HG02763 (cell line): ENCODE results near the gene DENND6B.
"Not testable (repeated sequence)": the region's sequence is repeated elsewhere in the genome, so short reads cannot be mapped to it uniquely, and the experiment has no call there.

Experiments used
- ATAC-seq: cut with Tn5 transposase; IDR thresholded peaks from one replicate; pipeline ENCODE4 v1.9.1; 2021; ENCODE audit warnings: mild to moderate bottlenecking, moderate library complexity; ENCODE audit not compliant: unreplicated experiment

DENND6B gene

DNA sequence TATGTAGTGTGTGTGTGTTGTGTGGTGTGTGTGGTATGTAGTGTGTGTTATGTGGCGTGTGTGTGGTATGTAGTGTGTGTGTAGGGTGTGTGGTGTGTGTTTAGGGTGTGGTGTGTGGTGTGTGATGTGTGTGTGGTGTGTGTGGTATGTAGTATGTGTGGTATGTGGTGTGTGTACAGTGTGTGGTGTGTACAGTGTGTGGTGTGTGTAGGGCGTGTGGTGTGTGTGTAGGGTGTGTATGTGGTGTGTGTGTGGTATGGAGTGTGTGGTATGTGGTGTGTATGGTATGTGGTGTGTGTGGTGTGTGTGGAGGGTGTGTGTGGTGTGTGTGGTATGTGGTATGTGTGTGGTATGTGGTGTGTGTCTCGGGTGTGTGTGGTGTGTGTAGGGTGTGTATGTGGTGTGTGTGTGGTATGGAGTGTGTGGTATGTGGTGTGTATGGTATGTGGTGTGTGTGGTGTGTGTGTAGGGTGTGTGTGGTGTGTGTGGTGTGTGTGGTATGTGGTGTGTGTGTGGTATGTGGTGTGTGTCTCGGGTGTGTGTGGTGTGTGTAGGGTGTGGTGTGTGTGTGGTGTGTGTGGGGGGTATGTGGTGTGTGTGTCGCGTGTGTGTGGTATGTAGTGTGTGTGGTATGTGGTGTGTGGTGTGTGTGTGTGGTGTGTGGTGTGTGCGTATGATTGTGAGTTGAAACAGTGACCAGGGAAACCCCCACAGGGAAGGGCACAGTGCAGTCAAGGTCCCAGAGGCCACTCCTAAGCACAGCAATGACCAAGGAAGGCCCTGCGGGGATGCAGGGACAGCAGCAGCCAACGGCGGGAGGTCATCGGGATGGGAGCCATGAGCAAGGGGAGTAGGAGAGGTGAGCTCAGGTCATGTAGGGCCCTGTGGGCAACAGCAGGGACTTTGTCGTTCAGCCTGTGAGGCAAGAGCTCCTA, 13.4 kb upstream of the DENND6B start:
- ATAC-seq: no peak

DNA sequence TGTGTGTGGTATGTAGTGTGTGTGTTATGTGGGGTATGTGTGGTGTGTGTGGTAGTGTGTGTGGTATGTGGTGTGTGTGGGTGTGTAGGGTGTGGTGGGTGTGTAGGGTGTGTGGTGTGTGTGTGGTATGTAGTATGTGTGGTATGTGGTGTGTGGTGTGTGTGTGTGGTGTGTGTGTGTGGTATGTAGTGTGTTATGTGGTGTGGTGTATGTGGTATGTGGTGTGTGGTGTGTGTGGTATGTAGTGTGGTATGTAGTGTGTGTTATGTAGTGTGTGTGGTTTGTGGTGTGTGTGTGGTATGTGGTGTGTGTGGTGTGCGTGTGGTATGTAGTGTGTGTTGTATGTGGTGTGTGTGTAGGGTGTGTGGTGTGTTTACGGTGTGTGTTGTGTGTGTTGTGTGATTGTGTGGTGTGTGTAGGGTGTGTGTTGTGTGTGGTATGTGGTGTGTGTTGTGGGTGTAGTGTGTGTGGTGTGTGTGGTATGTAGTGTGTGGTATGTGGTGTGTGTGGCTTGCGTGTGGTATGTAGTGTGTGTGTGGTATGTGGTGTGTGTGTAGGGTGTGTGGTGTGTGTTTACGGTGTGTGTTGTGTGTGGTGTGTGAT, 12.1 kb upstream of the DENND6B start:
- ATAC-seq: no peak

DNA sequence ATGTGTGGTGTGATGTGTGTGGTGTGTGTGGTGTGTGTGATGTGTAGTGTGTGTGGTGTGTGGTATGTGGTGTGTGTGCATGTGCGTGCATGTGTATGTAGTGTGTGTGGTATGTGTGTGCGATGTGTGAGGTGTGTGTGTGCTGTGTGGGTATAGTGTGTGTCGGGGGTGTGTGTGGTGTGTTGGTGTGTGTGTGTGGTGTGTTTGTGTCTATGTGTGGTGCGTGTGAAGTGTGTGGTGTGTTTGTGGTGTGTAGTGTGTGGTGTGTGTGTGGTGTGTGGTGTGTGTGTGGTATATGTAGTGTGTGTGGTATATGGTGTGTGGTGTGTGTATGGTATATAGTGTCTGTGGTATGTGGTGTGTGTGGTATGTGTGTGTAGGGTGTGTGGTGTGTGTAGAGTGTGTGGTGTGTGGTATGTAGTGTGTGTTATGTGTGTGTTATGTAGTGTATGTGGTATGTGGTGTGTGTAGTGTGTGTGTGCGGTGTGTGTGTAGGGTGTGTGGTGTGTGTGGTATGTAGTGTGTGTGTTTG, 11.3 kb upstream of the DENND6B start:
- no peak for ATAC-seq

DNA sequence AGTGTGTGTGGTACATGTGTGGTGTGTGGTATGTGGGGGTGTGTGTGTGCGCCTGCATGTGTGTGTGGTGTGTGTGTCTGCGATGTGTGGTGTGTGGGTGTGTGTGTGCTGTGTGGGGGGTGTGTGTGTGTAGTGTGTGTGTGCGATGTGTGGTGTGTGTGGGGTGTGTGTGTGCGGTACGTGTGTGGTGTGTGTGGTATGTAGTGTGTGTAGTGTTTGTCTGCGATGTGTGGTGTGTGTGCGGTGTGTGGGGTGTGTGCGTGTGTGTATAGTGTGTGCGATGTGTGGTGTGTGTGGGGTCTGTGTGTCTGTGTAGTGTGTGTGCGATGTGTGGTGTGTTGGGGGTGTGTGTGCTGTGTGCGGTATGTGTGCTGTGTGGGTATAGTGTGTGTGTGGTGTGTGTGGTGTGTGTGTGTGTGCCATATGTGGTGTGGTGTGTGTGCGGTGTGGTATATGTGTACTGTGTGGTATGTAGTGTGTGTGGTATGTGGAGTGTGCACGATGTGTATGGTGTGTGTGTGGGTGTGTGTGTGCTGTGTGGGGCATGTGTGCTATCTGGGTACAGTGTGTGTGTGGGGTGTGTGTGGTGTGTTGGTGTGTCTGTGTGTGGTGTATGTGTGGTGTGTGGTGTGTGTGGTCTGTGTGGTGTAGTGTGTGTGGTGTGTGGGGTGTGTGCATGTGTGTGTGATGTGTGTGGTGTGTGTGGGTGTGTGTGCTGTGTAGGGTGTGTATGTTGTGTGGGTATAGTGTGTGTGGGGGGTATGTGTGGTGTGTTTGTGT, 10.6 kb upstream of the DENND6B start:
- no peak for ATAC-seq

DNA sequence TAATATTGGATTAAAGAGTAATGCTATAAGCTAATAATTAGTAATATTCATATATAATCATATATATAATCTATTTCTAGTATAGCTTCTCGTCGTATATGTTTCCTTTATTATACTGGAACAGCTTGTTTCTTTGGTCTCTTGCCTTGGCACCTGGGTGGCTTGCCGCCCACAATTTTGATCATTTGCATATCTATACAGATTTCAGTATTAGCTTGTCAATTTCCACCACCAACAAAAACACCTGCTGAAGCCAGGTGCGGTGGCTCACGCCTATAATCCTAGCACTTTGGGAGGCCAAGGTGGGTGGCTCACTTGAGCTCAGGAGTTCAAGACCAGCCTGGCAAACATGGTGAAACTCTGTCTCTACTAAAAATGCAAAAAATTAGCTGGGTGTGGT, 7.6 kb upstream of the DENND6B start:
- ATAC-seq: not testable (repeated sequence)

DNA sequence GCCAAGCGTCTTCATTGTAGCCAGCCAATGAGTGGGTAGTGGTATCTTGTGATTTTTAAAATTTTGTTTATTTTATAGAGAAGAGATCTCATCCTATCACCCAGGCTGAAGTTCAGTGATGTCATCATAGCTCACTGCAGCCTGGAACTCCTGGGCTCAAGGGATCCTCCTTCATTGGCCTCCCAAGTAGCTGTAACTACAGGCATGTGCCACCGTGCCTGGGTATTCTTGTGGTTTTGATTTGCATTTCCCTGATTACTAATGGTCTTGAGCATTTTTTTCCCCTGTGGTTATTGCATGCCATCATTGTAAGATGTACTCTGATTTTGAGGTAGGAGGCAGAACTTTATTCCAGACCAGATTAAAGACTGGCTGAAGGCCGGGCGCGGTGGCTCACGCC, 2.4 kb upstream of the DENND6B start:
- ATAC-seq: no peak

DNA sequence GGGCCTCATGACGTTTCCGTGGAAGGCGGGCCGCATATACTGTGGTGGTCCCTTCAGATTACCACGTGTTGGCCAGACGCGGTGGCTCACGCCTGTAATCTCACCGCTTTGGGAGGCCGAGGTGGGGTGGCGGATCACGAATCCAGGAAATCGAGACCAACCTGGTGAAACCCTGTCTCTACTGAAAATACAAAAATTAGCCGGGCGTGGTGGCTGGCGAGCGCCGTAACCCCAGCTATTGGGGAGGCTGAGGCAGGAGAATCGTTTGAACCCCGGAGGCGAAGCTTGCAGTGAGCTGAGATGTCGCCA, 853 bp upstream of the DENND6B start:
- no peak for ATAC-seq

DNA sequence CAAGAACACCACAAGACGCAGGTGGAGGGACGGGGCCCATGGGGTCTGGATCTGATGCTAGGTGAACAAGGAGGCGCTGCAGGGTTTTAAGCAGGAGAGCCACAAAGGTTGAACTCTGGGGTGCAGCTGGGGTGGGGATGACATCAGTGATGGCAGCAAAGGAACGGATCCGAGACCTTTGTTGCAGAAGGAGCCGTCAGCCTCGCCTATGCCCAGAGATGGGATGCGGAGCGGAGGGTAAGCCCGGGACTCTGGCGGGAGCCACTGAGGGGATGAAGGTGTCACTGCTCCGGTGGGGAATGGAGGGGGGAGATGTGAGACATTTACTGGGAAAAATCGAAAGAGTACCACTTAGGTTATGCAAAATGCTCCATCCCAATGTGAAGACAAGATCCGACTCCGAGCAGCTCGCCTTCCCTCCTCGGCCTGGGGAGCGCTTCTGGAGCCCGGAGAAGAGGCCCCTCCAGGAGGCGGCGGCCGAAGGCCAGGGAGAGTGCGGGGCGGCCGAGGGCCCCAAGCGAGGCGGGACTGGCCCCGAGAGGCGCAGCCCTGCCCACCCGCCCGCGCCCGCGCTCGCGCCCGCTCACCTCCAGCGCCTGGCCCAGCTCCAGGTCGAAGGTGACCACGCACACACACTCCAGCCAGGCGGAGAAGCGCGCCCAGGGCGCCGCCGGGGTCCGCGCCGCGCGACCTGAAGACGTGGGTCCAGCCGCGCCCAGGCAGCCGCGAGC, 422 bp downstream of the DENND6B start:
- ATAC-seq: no peak

DNA sequence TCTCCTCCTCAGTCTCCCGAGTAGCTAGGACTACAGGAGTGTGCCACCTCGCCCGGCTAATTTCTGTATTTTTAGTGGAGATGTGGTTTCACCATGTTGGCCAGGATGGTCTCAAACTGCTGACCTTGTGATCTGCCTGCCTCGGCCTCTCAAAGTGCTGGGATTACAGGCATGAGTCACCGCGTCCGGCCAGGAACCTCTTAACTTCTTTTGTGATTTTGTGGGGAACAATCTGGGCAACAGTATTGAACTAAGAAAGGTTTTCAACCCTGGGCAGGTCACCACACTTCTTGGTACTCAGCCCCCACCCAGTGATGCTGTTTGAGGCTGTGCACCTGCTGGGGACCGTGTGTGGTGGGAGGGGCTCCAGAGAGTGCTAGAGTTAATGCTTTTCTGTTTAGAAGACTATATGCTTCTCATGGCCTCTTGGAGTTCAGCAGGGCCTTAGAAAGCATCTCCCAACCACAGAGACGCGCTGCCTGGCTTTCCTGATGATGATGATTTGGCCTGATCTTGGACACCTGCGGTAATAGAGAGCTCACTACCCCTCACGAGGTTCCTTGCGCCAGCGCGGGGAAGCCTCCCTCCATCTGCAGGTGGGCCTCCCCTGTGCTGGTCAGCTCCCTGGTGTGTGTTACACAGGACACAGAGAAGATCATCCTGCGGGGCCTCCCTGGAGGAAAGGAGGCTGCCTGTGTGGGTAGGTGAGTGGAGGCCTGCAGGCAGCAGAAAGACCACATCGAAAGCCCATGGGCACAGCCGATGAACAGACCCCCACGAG, 1.2 kb downstream of the DENND6B start:
- no peak for ATAC-seq

DNA sequence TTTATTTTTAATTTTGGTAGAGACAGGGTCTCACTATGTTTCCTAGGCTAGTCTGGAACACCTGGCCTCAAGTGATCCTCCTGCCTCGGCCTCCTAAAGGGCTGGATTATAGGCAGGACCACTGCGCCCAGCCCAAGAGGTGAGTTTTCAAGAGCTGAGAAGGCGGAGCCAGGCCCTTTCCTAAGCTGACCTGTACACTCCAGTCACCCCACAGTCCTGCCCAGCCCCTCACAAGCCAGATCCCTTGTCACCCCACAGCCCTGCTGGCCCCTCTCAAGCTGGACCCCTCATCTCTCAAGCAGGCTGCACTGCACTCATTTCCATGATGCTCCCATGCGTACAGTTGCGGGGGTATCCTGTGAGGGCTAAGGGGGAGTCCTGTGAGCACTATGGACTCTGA, 2.9 kb downstream of the DENND6B start:
- no peak for ATAC-seq

DNA sequence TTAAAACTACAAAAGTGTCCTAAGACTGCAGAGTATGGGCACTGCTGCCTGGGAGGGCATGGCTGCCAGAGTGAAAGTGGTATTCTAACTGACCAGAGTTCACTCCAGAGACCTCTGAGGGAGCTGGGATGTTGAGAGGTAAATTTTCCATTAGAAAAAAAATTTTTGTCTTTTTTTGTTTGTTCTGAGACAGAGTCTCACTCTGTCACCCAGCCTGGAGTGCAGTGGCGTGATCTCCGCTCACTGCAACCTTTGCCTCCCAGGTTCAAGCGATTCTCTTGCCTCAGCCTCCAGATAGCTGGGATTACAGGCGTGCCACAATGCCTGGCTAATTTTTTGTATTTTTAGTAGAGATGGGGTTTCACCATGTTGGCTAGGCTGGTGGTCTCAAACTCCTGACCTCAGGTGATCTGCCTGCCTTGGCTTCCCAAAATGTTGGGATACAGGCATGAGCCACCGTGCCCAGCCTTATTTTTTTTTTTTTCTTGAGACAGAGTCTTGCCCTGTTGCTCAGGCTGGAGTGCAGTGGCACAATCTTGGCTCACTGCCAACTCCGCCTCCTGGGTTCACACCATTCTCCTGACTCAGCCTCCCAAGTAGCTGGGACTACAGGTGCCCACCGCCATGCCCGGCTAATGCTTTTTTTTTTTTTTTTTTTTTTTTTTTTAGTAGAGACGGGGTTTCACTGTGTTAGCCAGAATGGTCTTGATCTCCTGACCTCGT, 4.3 kb downstream of the DENND6B start:
- not testable (repeated sequence) for ATAC-seq

DNA sequence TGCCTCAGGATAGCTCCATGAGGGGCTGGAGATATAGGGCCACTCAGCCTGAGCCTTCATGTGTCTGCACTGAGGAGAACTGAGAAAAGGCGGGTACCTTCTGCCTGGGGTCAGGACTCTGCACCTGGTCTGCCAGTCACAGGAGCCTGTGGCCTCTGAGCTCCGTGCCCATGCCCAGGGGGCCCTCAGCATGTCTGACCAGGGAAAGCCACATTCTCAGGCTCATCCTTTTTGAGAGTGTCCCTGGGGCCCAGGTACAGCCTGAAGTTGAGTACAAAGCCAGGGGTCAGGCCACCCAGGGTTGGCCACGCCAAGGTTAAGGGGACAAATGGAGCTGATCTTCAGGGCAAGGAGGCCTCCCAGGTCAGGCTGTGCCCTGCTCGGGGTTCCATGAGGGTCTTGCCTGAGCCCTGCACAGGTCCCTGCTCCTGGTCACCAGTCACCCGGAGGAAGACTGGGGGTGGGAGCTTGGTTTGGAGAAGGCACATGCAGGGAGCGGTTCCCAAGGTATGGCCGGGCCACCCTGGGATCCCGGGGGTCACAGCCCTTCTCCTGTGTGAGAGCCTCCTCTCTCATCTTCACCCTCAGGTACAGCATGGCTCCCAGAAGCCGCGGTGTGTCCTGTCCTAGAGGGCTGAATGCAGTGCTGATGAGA, 6.0 kb downstream of the DENND6B start:
- no peak for ATAC-seq

DNA sequence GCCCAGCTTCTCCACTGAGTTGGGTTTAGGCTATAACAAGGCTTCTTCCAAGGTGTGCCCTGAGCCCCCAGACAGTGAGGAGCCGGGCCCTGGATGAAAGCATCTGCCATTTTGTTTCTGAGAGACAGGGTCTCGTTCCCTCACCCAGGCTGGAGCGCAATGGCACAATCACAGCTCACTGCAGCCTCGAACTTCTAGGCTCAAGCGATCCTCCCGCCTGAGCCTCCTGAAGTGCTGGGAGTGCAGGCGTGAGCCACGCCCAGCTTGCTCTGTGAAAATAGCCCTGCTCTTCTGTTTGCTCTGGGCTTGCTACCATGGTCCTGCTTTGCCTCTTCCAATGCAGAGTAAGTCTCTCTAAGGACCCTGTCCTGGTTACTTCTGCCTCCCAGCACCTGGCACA, 6.7 kb downstream of the DENND6B start:
- no peak for ATAC-seq

DNA sequence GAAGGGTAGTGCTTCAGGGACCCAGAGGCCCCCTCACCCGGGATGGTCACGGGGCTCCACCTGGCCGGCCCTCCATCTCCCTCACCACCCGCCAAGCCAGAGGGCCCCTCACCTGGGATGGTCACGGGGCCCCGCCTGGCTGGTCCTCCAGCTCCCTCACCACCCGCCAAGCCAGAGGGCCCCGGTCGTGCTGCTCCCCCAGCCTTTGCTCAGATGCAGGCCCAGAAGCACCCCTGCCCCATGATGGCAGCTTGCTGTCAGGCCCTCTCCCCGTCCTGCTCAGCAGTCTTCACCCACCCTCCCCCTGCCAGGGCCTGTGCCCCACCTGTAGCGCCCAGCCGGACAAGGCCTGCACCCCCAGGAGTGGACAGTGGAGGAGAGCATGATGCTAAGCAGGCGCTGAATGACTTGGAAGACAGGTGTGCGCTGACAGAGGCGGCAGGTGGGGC, 7.3 kb downstream of the DENND6B start:
- no peak for ATAC-seq

DNA sequence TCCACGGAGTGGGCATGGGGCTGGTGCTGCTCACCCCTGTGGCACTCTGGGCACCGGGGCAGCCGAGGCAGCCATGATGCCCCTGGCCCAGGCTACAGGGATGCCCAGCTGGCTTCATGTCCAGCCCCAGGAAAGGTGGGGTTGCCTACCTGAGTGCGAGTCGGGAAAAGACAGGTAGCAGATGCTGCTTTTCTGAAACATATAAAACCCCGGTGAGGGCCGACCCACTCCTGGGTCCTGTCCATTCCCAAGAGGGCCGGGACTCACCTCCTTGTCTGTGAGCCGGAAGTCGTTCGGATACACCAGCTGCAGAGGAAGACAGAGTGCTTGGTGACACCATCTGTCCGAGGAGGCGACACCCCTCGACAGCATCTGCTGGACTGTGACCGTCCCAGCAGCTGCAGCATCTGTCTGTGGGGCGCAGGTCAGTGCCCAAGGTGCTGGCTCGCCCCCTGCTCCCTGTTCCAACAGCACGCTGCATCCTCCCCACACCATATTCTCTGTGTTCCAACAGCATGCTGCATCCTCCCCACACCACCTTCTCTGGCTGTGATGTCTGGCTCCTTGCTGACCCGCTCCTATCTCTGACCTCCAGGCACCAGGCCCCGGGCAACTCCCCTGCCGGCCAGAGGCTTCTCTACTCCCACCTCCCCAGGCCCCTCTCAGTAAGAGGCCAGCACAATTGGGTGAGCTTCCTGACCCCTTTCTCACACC, 8.0 kb downstream of the DENND6B start:
- ATAC-seq: no peak

DNA sequence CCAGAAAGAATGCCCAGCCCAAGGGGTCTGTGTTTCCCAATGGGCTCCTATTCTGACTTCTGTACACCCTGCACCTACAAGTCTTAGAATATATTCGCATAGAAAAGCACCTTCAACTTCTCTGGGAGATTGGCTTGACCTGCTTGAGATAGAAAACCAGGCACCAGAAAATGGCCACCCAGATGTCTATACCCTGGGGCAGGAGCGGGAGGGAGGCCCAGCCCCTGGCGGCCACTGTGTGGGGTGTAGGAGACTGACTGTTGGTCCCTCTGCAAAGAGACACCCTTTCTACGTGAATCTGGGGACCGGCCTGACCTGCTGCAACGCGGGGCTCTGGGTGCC, 8.5 kb downstream of the DENND6B start:
- ATAC-seq: no peak

DNA sequence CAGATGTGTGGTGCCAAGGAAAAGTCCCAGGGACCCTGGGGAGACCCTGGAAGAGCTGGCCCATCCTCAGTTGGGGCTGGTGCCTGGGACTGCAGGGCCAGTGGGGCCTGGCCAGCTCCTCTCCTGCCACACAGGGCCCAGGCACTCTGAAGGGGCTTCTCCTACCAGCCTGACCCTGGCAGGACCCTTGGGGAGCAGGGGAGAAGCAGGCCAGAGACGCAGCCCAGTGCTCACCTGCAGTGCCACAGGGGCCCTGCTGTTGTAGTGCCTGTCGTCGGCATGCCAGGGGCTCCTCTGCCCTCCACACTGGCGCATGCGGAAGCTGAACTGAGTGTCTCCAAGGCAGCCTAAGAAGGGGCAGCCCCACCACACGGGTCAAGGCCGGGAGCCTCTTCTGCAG, 9.1 kb downstream of the DENND6B start:
- no peak for ATAC-seq

DNA sequence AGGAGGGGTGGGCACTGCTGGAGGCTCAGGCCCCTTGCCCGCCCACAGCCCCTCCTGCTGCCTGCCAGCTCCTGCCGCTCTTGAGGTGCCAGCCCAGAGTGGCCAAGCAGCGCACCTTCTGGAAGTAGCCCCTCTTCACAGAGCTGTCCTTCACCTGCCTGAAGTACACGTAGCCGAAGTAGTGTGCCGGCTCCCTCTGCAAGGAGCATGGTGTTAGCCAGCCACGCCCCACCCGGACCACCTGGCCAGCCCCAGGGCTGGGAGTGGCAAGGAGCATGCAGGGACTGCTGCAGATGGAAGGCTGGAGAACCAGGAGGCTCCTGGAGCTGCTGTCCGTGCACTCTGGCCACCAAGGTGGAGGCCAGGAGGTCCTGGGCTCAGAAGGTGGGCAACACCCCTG, 9.6 kb downstream of the DENND6B start:
- ATAC-seq: no peak
